DMS79 treated with DMSO at 0.1 percent for 48 hours (cell line): ENCODE results near the gene MICU1.
"Not testable (repeated sequence)": the region's sequence is repeated elsewhere in the genome, so short reads cannot be mapped to it uniquely, and the experiment has no call there.

Experiments
- DNase-seq: peaks from one replicate; lab custom pipeline; 2025; lab: John Stamatoyannopoulos, UW

MICU1 gene

GRCh38 chr10:72503694-72504438 is 122.0 kb downstream of the MICU1 start:
- DNase-seq, result no peak

- no peak for DNase-seq
Measured at GRCh38 chr10:72503241-72503640, 122.6 kb downstream of the MICU1 start.

GRCh38 chr10:72502581-72502980 is 123.3 kb downstream of the MICU1 start:
- DNase-seq, result no peak

GRCh38 chr10:72499701-72500100 is 126.2 kb downstream of the MICU1 start:
- DNase-seq, result no peak

GRCh38 chr10:72490951-72491350 is 134.9 kb downstream of the MICU1 start:
- DNase-seq, result no peak

- no peak for DNase-seq
Measured at GRCh38 chr10:72487521-72487920, 138.4 kb downstream of the MICU1 start.

GRCh38 chr10:72487116-72487515 is 138.8 kb downstream of the MICU1 start:
- no peak for DNase-seq

- DNase-seq, result no peak
Measured at GRCh38 chr10:72485701-72486100, 140.2 kb downstream of the MICU1 start.

- DNase-seq, result no peak
Measured at GRCh38 chr10:72484521-72484920, 141.4 kb downstream of the MICU1 start.

- DNase-seq, result no peak
Measured at GRCh38 chr10:72483471-72483870, 142.4 kb downstream of the MICU1 start.

GRCh38 chr10:72480861-72481260 is 145.0 kb downstream of the MICU1 start:
- no peak for DNase-seq

GRCh38 chr10:72477463-72477862 is 148.4 kb downstream of the MICU1 start:
- DNase-seq, result no peak

GRCh38 chr10:72472306-72472705 is 153.6 kb downstream of the MICU1 start:
- DNase-seq, result no peak

- no peak for DNase-seq
Measured at GRCh38 chr10:72470666-72471065, 155.2 kb downstream of the MICU1 start.

- DNase-seq, result not testable (repeated sequence)
Measured at GRCh38 chr10:72467064-72467463, 158.8 kb downstream of the MICU1 start.

- DNase-seq, result no peak
Measured at GRCh38 chr10:72466018-72466417, 159.9 kb downstream of the MICU1 start.

- DNase-seq, result no peak
Measured at GRCh38 chr10:72464438-72464837, 161.4 kb downstream of the MICU1 start.

- DNase-seq, result no peak
Measured at GRCh38 chr10:72462261-72462660, 163.6 kb downstream of the MICU1 start.

- DNase-seq, result no peak
Measured at GRCh38 chr10:72461085-72461484, 164.8 kb downstream of the MICU1 start.

GRCh38 chr10:72460284-72460876 is 165.5 kb downstream of the MICU1 start:
- no peak for DNase-seq

- no peak for DNase-seq
Measured at GRCh38 chr10:72459301-72459700, 166.6 kb downstream of the MICU1 start.

GRCh38 chr10:72455889-72456595 is 169.8 kb downstream of the MICU1 start:
- DNase-seq, result no peak

- DNase-seq, result no peak
Measured at GRCh38 chr10:72449941-72450441, 175.9 kb downstream of the MICU1 start.
